Measurements from ENCODE around the gene PTPRO. TPM values are rescaled to one million over a fixed set of nuclear protein-coding genes. Genes with fewer than 3 reads are reported as not detected.

The PTPRO gene
- total RNA-seq, 1 experiment from 2014 or later, result not detected

- POLR2A ChIA-PET (ENCODE audit: unreplicated experiment), result no interaction called here
Observed at GRCh38 chr12:15532364-15532977, 210.2 kb downstream of the PTPRO start.

GRCh38 chr12:15534322-15534721 is 212.0 kb downstream of the PTPRO start:
- no peak overlapping the region for H2AFZ ChIP-seq (ENCODE audit: low read length)
- ChIA-PET POLR2A (ENCODE audit: unreplicated experiment) (no interaction called here), CTCF (interaction anchor here (1.0 kb wide), 1 partner anchor 50 kb away, joined by 4 read pairs; no protein-coding TSS in a partner anchor)
- H3K9ac ChIP-seq (ENCODE audit: low read length), result no peak overlapping the region
- TF ChIP-seq CTCF (conservative IDR thresholded peaks at IDR 0.05; ENCODE audit: low read depth, low read length), result no peak
- no peak for TF ChIP-seq EZH2 (IDR thresholded peaks at IDR 0.05; ENCODE audit: low read length, unreplicated experiment)
- TF ChIP-seq EZH2phosphoT487 (IDR thresholded peaks at IDR 0.05; ENCODE audit: borderline replicate concordance, low read length), result no peak
- H3F3A ChIP-seq (ENCODE audit: low read length, unreplicated experiment), result no peaks in the 10 kb centered on the region
- intact Hi-C loops (cut with micrococcal nuclease), result no loop called here
- no peak overlapping the region for H3K4me3 ChIP-seq (ENCODE audit: low read length)
- no peaks in the 10 kb centered on the region for H4K20me1 ChIP-seq (ENCODE audit: low read length)
- H3K36me3 ChIP-seq (ENCODE audit: low read depth, low read length), result no peaks in the 10 kb centered on the region
- no peaks in the 10 kb centered on the region for H3K79me2 ChIP-seq (ENCODE audit: low read length)
- no peaks in the 10 kb centered on the region for H3K9me2 ChIP-seq (replicated peaks; ENCODE audit: low read length)
- ATAC-seq (no peak), DNase-seq (no peak)
- H3K9me3 ChIP-seq (ENCODE audit: low read length), result no peaks in the 10 kb centered on the region
- BruUV-seq (replicated peaks), result no TSS peak
- H3K27ac ChIP-seq (ENCODE audit: low read length), result no peak overlapping the region
- H3K4me1 ChIP-seq (ENCODE audit: insufficient read depth, low read length), result no peaks in the 10 kb centered on the region
- no peak overlapping the region for H3K4me2 ChIP-seq (ENCODE audit: low read length)
- H3K27me3 ChIP-seq (ENCODE audit: low read length), result no peaks in the 10 kb centered on the region

More at GRCh38 chr12:15532364-15532977, 210.2 kb downstream of the PTPRO start:
- CTCF ChIA-PET, result interaction anchor here (0.6 to 1.5 kb wide), 6 partner anchors 52 to 588 kb away, joined by 4 to 24 read pairs (median 5); no protein-coding TSS in a partner anchor
- H3K27me3 ChIP-seq (ENCODE audit: low read length), result no peaks in the 10 kb centered on the region
- no peaks in the 10 kb centered on the region for H3K36me3 ChIP-seq (ENCODE audit: low read depth, low read length)
- peak; percentile 77 for TF ChIP-seq CTCF (conservative IDR thresholded peaks at IDR 0.05; ENCODE audit: low read depth, low read length)
- TF ChIP-seq EZH2phosphoT487 (IDR thresholded peaks at IDR 0.05; ENCODE audit: borderline replicate concordance, low read length), result no peak
- no peak for TF ChIP-seq EZH2 (IDR thresholded peaks at IDR 0.05; ENCODE audit: low read length, unreplicated experiment)
- H3F3A ChIP-seq (ENCODE audit: low read length, unreplicated experiment), result no peaks in the 10 kb centered on the region
- H2AFZ ChIP-seq (ENCODE audit: low read length), result no peak overlapping the region
- intact Hi-C loops (cut with micrococcal nuclease), result loop anchor here (1.0 kb wide), 2 partner anchors 52 to 324 kb away; no protein-coding TSS in a partner anchor
- H4K20me1 ChIP-seq (ENCODE audit: low read length), result no peaks in the 10 kb centered on the region
- ATAC-seq, result peak; percentile 84
- no peak overlapping the region for H3K27ac ChIP-seq (ENCODE audit: low read length)
- H3K9me3 ChIP-seq (ENCODE audit: low read length), result no peaks in the 10 kb centered on the region
- H3K9ac ChIP-seq (ENCODE audit: low read length), result no peak overlapping the region
- no TSS peak for BruUV-seq (replicated peaks)
- H3K79me2 ChIP-seq (ENCODE audit: low read length), result no peaks in the 10 kb centered on the region
- peak; percentile 77 for DNase-seq
- no peaks in the 10 kb centered on the region for H3K9me2 ChIP-seq (replicated peaks; ENCODE audit: low read length)
- H3K4me2 ChIP-seq (ENCODE audit: low read length), result no peak overlapping the region
- H3K4me1 ChIP-seq (ENCODE audit: insufficient read depth, low read length), result no peaks in the 10 kb centered on the region
- H3K4me3 ChIP-seq (ENCODE audit: low read length), result no peak overlapping the region

GRCh38 chr12:15534874-15535273 is 212.6 kb downstream of the PTPRO start:
- no peak overlapping the region for H3K4me3 ChIP-seq (ENCODE audit: low read length)
- H3K9ac ChIP-seq (ENCODE audit: low read length), result no peak overlapping the region
- no peak overlapping the region for H3K4me2 ChIP-seq (ENCODE audit: low read length)
- no peaks in the 10 kb centered on the region for H3F3A ChIP-seq (ENCODE audit: low read length, unreplicated experiment)
- BruUV-seq (replicated peaks), result no TSS peak
- intact Hi-C loops (cut with micrococcal nuclease), result no loop called here
- CTCF ChIA-PET, result interaction anchor here (1.0 kb wide), 1 partner anchor 50 kb away, joined by 4 read pairs; no protein-coding TSS in a partner anchor
- DNase-seq, result no peak
- no peak overlapping the region for H3K27ac ChIP-seq (ENCODE audit: low read length)
- H3K79me2 ChIP-seq (ENCODE audit: low read length), result no peaks in the 10 kb centered on the region
- no peaks in the 10 kb centered on the region for H3K4me1 ChIP-seq (ENCODE audit: insufficient read depth, low read length)
- H3K9me2 ChIP-seq (replicated peaks; ENCODE audit: low read length), result no peaks in the 10 kb centered on the region
- TF ChIP-seq CTCF (conservative IDR thresholded peaks at IDR 0.05; ENCODE audit: low read depth, low read length) (no peak), EZH2 (IDR thresholded peaks at IDR 0.05; ENCODE audit: low read length, unreplicated experiment) (no peak), EZH2phosphoT487 (IDR thresholded peaks at IDR 0.05; ENCODE audit: borderline replicate concordance, low read length) (no peak)
- no peaks in the 10 kb centered on the region for H3K9me3 ChIP-seq (ENCODE audit: low read length)
- H4K20me1 ChIP-seq (ENCODE audit: low read length), result no peaks in the 10 kb centered on the region
- H3K27me3 ChIP-seq (ENCODE audit: low read length), result no peaks in the 10 kb centered on the region
- no peak overlapping the region for H2AFZ ChIP-seq (ENCODE audit: low read length)
- no peak for ATAC-seq
- H3K36me3 ChIP-seq (ENCODE audit: low read depth, low read length), result no peaks in the 10 kb centered on the region
- POLR2A ChIA-PET (ENCODE audit: unreplicated experiment), result no interaction called here
